HCT116 (cell line): ENCODE results near the gene HARS1. TPM values are rescaled to one million over a fixed set of nuclear protein-coding genes. Genes with fewer than 3 reads are reported as not detected.

Source experiments
- ATAC-seq: fragments of 200-7000 bp; cut with Tn5 transposase; 2 replicates; pipeline ENCODE4 v1.9.1; 2020; ENCODE audit warnings: mild to moderate bottlenecking, moderate library complexity
- BruUV-seq: library from RNA; stranded (reverse); fragments of 400-500 nt; replicated peaks from 2 replicates; lab custom pipeline; 2021; lab: Mats Ljungman, UMichigan
- CTCF ChIA-PET: fragments of 300-600 bp; sonication (Branson Sonifier 250); formaldehyde crosslinking; loops from one replicate; lab custom pipeline; 2021; ENCODE audit warnings: antibody characterized with exemption; lab: Charles Lee
- POLR2A ChIA-PET: fragments of 300-600, 350-600 bp; sonication (Branson Sonifier 250); formaldehyde crosslinking; loops from one replicate; lab custom pipeline; 2021; ENCODE audit warnings: antibody characterized with exemption; lab: Charles Lee
- RAD21 ChIA-PET, 2 experiments: fragments of 300-600 bp; sonication (Branson Sonifier 250); formaldehyde crosslinking; loops; one replicate each; lab custom pipeline; 2023; ENCODE audit warnings: low total read pairs in 2 of 2; ENCODE audit not compliant: uncharacterized antibody in 2 of 2, unreplicated experiment in 2 of 2, low non-redundant PET in 1 of 2; lab: Charles Lee
- DNase-seq: peaks from one replicate; pipeline ENCODE4 v3.0.0-alpha.2; 2010; ENCODE audit warnings: low read depth, low spot score
- H2AFZ ChIP-seq: fragments of 200-600 bp; shearing (Covaris generic), sonication (generic); 2 replicates; pipeline ENCODE4 v1.6.1; 2017; ENCODE audit warnings: low read depth, mixed run types, mixed read lengths, antibody characterized with exemption, low read length; ENCODE audit not compliant: poor library complexity, severe bottlenecking
- H3K27ac ChIP-seq: 2 replicates; pipeline ENCODE4 v1.5.1; 2012; ENCODE audit warnings: low read depth, low read length
- H3K27me3 ChIP-seq: fragments of 200-600 bp; sonication (generic); 2 replicates; pipeline ENCODE4 v1.6.1; 2016; ENCODE audit warnings: mixed run types, low read length, mixed read lengths; ENCODE audit not compliant: insufficient read depth
- H3K36me3 ChIP-seq, 2 experiments: fragments of 200-500 bp in 1 of 2; fragments of 200-600 bp in 1 of 2; sonication (Bioruptor generic) in 1 of 2; sonication (generic) in 1 of 2; 2 replicates each; pipeline versions ENCODE4 v1.5.1 to v1.6.1; 2014 to 2016; ENCODE audit warnings: low read length in 2 of 2, inconsistent platforms in 1 of 2, mixed read lengths in 1 of 2, mixed run types in 1 of 2; ENCODE audit not compliant: insufficient read depth in 2 of 2, control insufficient read depth in 1 of 2
- H3K4me1 ChIP-seq, 2 experiments: fragments of 200-600 bp in 1 of 2; sonication (generic) in 1 of 2; 2 replicates each; pipeline versions ENCODE4 v1.5.1 to v1.6.1; 2012 to 2017; ENCODE audit warnings: low read length in 2 of 2, inconsistent platforms in 1 of 2, mild to moderate bottlenecking in 1 of 2, mixed read lengths in 1 of 2, mixed run types in 1 of 2, moderate library complexity in 1 of 2; ENCODE audit not compliant: insufficient read depth in 2 of 2, control insufficient read depth in 1 of 2
- H3K4me2 ChIP-seq: fragments of 200-600 bp; sonication (generic); 2 replicates; pipeline ENCODE4 v1.6.1; 2017; ENCODE audit warnings: mixed run types, low read length, mixed read lengths
- H3K4me3 ChIP-seq, 2 experiments: fragments of 200-600 bp in 1 of 2; sonication (generic) in 1 of 2; replicated peaks in 1 of 2; 2 replicates each; pipeline ENCODE4 v1.5.1; 2011 to 2016; ENCODE audit warnings: low read length in 2 of 2, control low read depth in 1 of 2, low read depth in 1 of 2, mild to moderate bottlenecking in 1 of 2, mixed read lengths in 1 of 2, mixed run types in 1 of 2
- H3K79me2 ChIP-seq: fragments of 200-600 bp; sonication (generic); 2 replicates; pipeline ENCODE4 v1.6.1; 2017; ENCODE audit warnings: mild to moderate bottlenecking, mixed run types, low read length, moderate library complexity, mixed read lengths; ENCODE audit not compliant: insufficient read depth
- H3K9ac ChIP-seq: fragments of 200-600 bp; sonication (generic); 2 replicates; pipeline ENCODE4 v1.6.1; 2016; ENCODE audit warnings: low read length, mixed read lengths
- H3K9me2 ChIP-seq: fragments of 200-600 bp; sonication (generic), shearing (Covaris generic); 2 replicates; pipeline ENCODE4 v1.6.1; 2017; ENCODE audit warnings: mixed run types, mild to moderate bottlenecking, moderate library complexity; ENCODE audit not compliant: insufficient read depth
- H3K9me3 ChIP-seq, 2 experiments: fragments of 200-500 bp in 1 of 2; fragments of 200-600 bp in 1 of 2; sonication (Bioruptor generic) in 1 of 2; sonication (generic) in 1 of 2; 2 replicates each; pipeline ENCODE4 v1.6.1; 2014 to 2017; ENCODE audit warnings: low read length in 2 of 2, mixed read lengths in 2 of 2, inconsistent platforms in 1 of 2, low read depth in 1 of 2, mild to moderate bottlenecking in 1 of 2, mixed run types in 1 of 2, moderate library complexity in 1 of 2; ENCODE audit not compliant: control insufficient read depth in 1 of 2, insufficient read depth in 1 of 2
- H4K20me1 ChIP-seq: fragments of 200-600 bp; sonication (generic), shearing (Covaris generic); 2 replicates; pipeline ENCODE4 v1.6.1; 2017; ENCODE audit warnings: mixed run types, mild to moderate bottlenecking, moderate library complexity; ENCODE audit not compliant: insufficient read depth
- CBX3 ChIP-seq: IDR thresholded peaks from 2 replicates; pipeline ENCODE4 v1.6.1; 2012; ENCODE audit warnings: low read depth
- EGR1 ChIP-seq: IDR thresholded peaks from 2 replicates; pipeline ENCODE4 v1.6.1; 2012; ENCODE audit warnings: low read depth
- ELF1 ChIP-seq: IDR thresholded peaks from 2 replicates; pipeline ENCODE4 v1.6.1; 2012; ENCODE audit warnings: low read depth, borderline replicate concordance
- JUND ChIP-seq: IDR thresholded peaks from 2 replicates; pipeline ENCODE4 v1.6.1; 2012
- POLR2A ChIP-seq: IDR thresholded peaks from 2 replicates; pipeline ENCODE4 v1.7.0; 2011; ENCODE audit warnings: borderline replicate concordance; ENCODE audit not compliant: insufficient read depth, insufficient read length; ENCODE audit errors: extremely low read depth
- POLR2AphosphoS5 ChIP-seq: IDR thresholded peaks from 2 replicates; pipeline ENCODE4 v1.6.1; 2011; ENCODE audit warnings: mild to moderate bottlenecking, low read depth, low read length, moderate library complexity
- SIN3A ChIP-seq: IDR thresholded peaks from 2 replicates; pipeline ENCODE4 v1.6.1; 2012; ENCODE audit warnings: low read depth
- SRF ChIP-seq: IDR thresholded peaks from 2 replicates; pipeline ENCODE4 v1.6.1; 2012; ENCODE audit warnings: low read depth
- TCF7L2 ChIP-seq: IDR thresholded peaks from 2 replicates; pipeline ENCODE4 v1.7.0; 2011; ENCODE audit warnings: borderline replicate concordance, inconsistent platforms; ENCODE audit not compliant: insufficient read depth, insufficient read length; ENCODE audit errors: extremely low read depth
- ZBTB33 ChIP-seq: IDR thresholded peaks from 2 replicates; pipeline ENCODE4 v1.6.1; 2011; ENCODE audit warnings: mild to moderate bottlenecking, low read length, moderate library complexity; ENCODE audit not compliant: insufficient replicate concordance; ENCODE audit errors: extremely low read depth
- ZFX ChIP-seq: fragments of 450-650 bp; IDR thresholded peaks from 2 replicates; pipeline ENCODE4 v1.6.1; 2017
- ZNF274 ChIP-seq: fragments of 200-500 bp; sonication (Bioruptor generic); IDR thresholded peaks from 2 replicates; pipeline ENCODE4 v1.6.1; 2014; ENCODE audit warnings: mild to moderate bottlenecking, low read depth, low read length, inconsistent platforms
- intact Hi-C: fragments of 100-400 bp; cut with micrococcal nuclease; formaldehyde crosslinking; loops from 2 replicates; pipeline ENCODE4 v1.10.0; 2022
- total RNA-seq: library from RNA; stranded (reverse); gene quantifications from one replicate; pipeline ENCODE4 v1.2.1, GENCODE V29; 2021; ENCODE audit not compliant: unreplicated experiment
- TF ChIP-seq, protein P1 (sequence below): IDR thresholded peaks from 2 replicates; pipeline ENCODE4 v1.6.1; 2012; ENCODE audit warnings: low read depth
- TF ChIP-seq, protein P2 (sequence below), 3 experiments: fragments of 200-600 bp in 1 of 3; sonication (generic) in 1 of 3; IDR thresholded peaks in 2 of 3; conservative IDR thresholded peaks in 1 of 3; 2 replicates each; pipeline ENCODE4 v1.5.1; 2012 to 2017; ENCODE audit warnings: low read depth in 2 of 3, low read length in 2 of 3, antibody characterized with exemption in 1 of 3, borderline replicate concordance in 1 of 3, control low read depth in 1 of 3, mild to moderate bottlenecking in 1 of 3, mixed read lengths in 1 of 3, mixed run types in 1 of 3, moderate library complexity in 1 of 3; ENCODE audit not compliant: insufficient read depth in 1 of 3

HARS1 gene
- total RNA-seq, 1 experiment from 2014 or later: 91.1 TPM

- Histone ChIP-seq H3K4me3 (no peak overlapping the region), H3K27me3 (no peaks in the 10 kb centered on the region), H3K9me2 (no peaks in the 10 kb centered on the region), H3K4me2 (no peak overlapping the region), H3K9me3 (no peaks in the 10 kb centered on the region), H3K79me2 (no peaks in the 10 kb centered on the region), H4K20me1 (no peaks in the 10 kb centered on the region), H3K4me1 (peaks cover 23 to 44% of the 10 kb centered on the region in 2 experiments), H3K27ac (no peak overlapping the region), H3K9ac (no peak overlapping the region), H3K36me3 (no peaks in the 10 kb centered on the region), H2AFZ (no peak overlapping the region)
- POLR2A ChIA-PET: no interaction called here
- ATAC-seq (no peak), DNase-seq (no peak)
- RAD21 ChIA-PET: no interaction called here
- CTCF ChIA-PET: no interaction called here
- BruUV-seq: no TSS peak
- intact Hi-C loops: loop anchor here (5.0 kb wide), 1 partner anchor 156 kb away; the partner anchor contains the start of gene SRA1
- TF ChIP-seq EGR1 (no peak), POLR2A (no peak), POLR2AphosphoS5 (no peak), ELF1 (no peak), ZBTB33 (no peak), JUND (no peak), SIN3A (no peak), CBX3 (no peak), SRF (no peak), ZFX (no peak), TCF7L2 (no peak), ZNF274 (no peak)
- TF ChIP-seq, protein P1, sequence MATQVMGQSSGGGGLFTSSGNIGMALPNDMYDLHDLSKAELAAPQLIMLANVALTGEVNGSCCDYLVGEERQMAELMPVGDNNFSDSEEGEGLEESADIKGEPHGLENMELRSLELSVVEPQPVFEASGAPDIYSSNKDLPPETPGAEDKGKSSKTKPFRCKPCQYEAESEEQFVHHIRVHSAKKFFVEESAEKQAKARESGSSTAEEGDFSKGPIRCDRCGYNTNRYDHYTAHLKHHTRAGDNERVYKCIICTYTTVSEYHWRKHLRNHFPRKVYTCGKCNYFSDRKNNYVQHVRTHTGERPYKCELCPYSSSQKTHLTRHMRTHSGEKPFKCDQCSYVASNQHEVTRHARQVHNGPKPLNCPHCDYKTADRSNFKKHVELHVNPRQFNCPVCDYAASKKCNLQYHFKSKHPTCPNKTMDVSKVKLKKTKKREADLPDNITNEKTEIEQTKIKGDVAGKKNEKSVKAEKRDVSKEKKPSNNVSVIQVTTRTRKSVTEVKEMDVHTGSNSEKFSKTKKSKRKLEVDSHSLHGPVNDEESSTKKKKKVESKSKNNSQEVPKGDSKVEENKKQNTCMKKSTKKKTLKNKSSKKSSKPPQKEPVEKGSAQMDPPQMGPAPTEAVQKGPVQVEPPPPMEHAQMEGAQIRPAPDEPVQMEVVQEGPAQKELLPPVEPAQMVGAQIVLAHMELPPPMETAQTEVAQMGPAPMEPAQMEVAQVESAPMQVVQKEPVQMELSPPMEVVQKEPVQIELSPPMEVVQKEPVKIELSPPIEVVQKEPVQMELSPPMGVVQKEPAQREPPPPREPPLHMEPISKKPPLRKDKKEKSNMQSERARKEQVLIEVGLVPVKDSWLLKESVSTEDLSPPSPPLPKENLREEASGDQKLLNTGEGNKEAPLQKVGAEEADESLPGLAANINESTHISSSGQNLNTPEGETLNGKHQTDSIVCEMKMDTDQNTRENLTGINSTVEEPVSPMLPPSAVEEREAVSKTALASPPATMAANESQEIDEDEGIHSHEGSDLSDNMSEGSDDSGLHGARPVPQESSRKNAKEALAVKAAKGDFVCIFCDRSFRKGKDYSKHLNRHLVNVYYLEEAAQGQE: no peak
- TF ChIP-seq, protein P2, sequence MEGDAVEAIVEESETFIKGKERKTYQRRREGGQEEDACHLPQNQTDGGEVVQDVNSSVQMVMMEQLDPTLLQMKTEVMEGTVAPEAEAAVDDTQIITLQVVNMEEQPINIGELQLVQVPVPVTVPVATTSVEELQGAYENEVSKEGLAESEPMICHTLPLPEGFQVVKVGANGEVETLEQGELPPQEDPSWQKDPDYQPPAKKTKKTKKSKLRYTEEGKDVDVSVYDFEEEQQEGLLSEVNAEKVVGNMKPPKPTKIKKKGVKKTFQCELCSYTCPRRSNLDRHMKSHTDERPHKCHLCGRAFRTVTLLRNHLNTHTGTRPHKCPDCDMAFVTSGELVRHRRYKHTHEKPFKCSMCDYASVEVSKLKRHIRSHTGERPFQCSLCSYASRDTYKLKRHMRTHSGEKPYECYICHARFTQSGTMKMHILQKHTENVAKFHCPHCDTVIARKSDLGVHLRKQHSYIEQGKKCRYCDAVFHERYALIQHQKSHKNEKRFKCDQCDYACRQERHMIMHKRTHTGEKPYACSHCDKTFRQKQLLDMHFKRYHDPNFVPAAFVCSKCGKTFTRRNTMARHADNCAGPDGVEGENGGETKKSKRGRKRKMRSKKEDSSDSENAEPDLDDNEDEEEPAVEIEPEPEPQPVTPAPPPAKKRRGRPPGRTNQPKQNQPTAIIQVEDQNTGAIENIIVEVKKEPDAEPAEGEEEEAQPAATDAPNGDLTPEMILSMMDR (IDR thresholded peaks at IDR 0.05 in 2 of 3, conservative IDR thresholded peaks at IDR 0.05 in 1 of 3; ENCODE audit: borderline replicate concordance in 1 of 3, insufficient read depth in 1 of 3, low read depth in 2 of 3, low read length in 2 of 3): no peak
These were observed 22.5 kb upstream of the HARS1 start for GRCh38 chr5:140713562-140714094.
